ENCODE measurements around the gene RPL15. TPM values are rescaled to one million over a fixed set of nuclear protein-coding genes. Genes with fewer than 3 reads are reported as not detected.
A peak's percentile ranks its signal among the peaks of the same experiment; 100 is the strongest.

Gene RPL15
- total RNA-seq, 2 experiments from 2014 or later: 2,355 to 2,390 TPM

- Histone ChIP-seq H4K20me1 (ENCODE audit: insufficient read depth, low read length) (no peaks in the 10 kb centered on the region), H3K4me1 (ENCODE audit: insufficient read depth, low read length, poor library complexity, severe bottlenecking) (peaks cover 6% of the 10 kb centered on the region), H2AFZ (ENCODE audit: low read length) (no peak overlapping the region), H3K4me2 (ENCODE audit: low read length) (no peak overlapping the region), H3K27ac (ENCODE audit: low read depth, low read length, poor library complexity, severe bottlenecking) (no peak overlapping the region), H3K9me2 (ENCODE audit: insufficient read depth, low read length) (no peaks in the 10 kb centered on the region), H3K36me3 (ENCODE audit: insufficient read depth, low read length) (no peaks in the 10 kb centered on the region), H3K4me3 (ENCODE audit: low read depth, low read length, poor library complexity, severe bottlenecking) (no peak overlapping the region), H3K9me3 (ENCODE audit: low read length) (no peaks in the 10 kb centered on the region), H3K79me2 (ENCODE audit: insufficient read depth, low read depth, low read length) (no peaks in the 10 kb centered on the region)
- POLR2A ChIA-PET: interaction anchor here (0.7 kb wide), 2 partner anchors 247 to 1194 kb away, joined by 6 to 7 read pairs; no protein-coding TSS in a partner anchor
- CTCF ChIA-PET (ENCODE audit: unreplicated experiment): interaction anchor here (0.5 kb wide), 1 partner anchor 550 kb away, joined by 3 read pairs; no protein-coding TSS in a partner anchor
- no TSS peak for BruUV-seq (replicated peaks)
- TF ChIP-seq EZH2phosphoT487 (IDR thresholded peaks at IDR 0.05; ENCODE audit: borderline replicate concordance, low read depth, low read length) (no peak), CTCF (conservative IDR thresholded peaks at IDR 0.05; ENCODE audit: low read length) (no peak)
- no peak for DNase-seq (ENCODE audit: low spot score)
- intact Hi-C loops (cut with micrococcal nuclease; ENCODE audit: unreplicated experiment): no loop called here
Measured at GRCh38 chr3:23928524-23928923, 11.6 kb downstream of the RPL15 start.

GRCh38 chr3:23931597-23931996, 14.7 kb downstream of the RPL15 start:
- intact Hi-C loops (cut with micrococcal nuclease; ENCODE audit: unreplicated experiment): no loop called here
- H3K9me3 ChIP-seq (ENCODE audit: low read length): no peaks in the 10 kb centered on the region

More at GRCh38 chr3:23931597-23931996, 14.7 kb downstream of the RPL15 start:
- ChIA-PET CTCF (ENCODE audit: unreplicated experiment) (no interaction called here), POLR2A (interaction anchor here (1.2 kb wide), 1 partner anchor 15 kb away, joined by 4 read pairs; the partner anchor contains the start of genes NKIRAS1 and RPL15)
- Histone ChIP-seq H3K9me2 (ENCODE audit: insufficient read depth, low read length) (no peaks in the 10 kb centered on the region), H2AFZ (ENCODE audit: low read length) (peak overlapping the region; percentile 21), H3K4me1 (ENCODE audit: insufficient read depth, low read length, poor library complexity, severe bottlenecking) (peaks cover 6% of the 10 kb centered on the region), H3K36me3 (ENCODE audit: insufficient read depth, low read length) (no peaks in the 10 kb centered on the region), H3K79me2 (ENCODE audit: insufficient read depth, low read depth, low read length) (no peaks in the 10 kb centered on the region), H3K4me3 (ENCODE audit: low read depth, low read length, poor library complexity, severe bottlenecking) (no peak overlapping the region), H3K27ac (ENCODE audit: low read depth, low read length, poor library complexity, severe bottlenecking) (no peak overlapping the region), H3K4me2 (ENCODE audit: low read length) (no peak overlapping the region), H4K20me1 (ENCODE audit: insufficient read depth, low read length) (no peaks in the 10 kb centered on the region)
- TF ChIP-seq CTCF (conservative IDR thresholded peaks at IDR 0.05; ENCODE audit: low read length): no peak
- TF ChIP-seq EZH2phosphoT487 (IDR thresholded peaks at IDR 0.05; ENCODE audit: borderline replicate concordance, low read depth, low read length): no peak
- no peak for DNase-seq (ENCODE audit: low spot score)
- no TSS peak for BruUV-seq (replicated peaks)

All from OCI-LY7 (cell line).